GM12874 (cell line): Measurements from ENCODE around the gene PPDPF.

Source experiments
- TF ChIP-seq, protein P1 (sequence below): IDR thresholded peaks from 2 replicates; pipeline ENCODE4 v1.5.1; 2011; ENCODE audit warnings: low read depth, mild to moderate bottlenecking, control low read depth, low read length, moderate library complexity; ENCODE audit not compliant: insufficient read depth

The PPDPF gene

DNA sequence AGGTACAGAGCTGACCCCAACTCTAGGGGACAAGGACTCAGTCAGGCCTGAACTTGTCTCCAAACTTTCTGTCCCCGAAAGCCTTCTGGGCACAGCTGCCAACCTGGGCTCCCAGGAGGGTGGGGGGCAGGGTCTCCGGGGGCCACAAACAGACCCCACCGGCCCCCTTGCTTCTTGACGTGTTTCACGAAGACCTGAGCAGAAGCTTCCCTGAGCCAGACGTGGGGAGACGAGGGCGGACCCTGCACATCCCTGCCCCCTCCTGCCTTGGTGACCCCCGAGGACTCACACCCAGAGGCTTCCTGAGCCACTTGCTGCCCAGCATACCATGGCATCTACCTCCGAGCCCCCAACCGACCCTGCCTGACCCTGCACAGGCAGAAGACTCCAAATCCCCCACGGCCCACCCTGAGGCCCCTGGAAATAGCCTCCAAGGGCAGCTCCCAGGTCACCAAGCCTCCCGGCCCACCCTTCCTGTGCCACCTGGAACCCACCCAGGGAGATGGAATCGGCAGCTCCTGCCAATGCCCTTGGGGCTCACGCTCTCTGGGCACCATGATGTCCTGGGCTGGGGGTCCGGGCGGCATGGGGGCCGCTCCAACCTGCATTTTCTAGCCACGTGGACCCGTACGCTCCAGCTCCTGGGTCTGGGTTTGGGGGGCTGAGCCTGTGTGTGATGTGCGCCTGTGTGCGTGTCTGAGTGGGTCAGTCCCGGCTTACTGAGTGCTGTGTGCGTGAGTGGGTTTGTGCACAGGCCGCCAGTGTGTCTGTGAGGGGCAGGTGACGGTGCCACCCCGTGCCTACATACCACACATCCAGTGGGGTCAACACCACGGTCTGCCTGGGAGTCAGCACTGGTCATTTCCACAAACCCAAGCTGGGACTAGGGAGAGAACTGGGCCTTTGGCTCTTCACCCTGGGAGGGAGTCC, 19.1 kb downstream of the PPDPF start:
- TF ChIP-seq, protein P1, sequence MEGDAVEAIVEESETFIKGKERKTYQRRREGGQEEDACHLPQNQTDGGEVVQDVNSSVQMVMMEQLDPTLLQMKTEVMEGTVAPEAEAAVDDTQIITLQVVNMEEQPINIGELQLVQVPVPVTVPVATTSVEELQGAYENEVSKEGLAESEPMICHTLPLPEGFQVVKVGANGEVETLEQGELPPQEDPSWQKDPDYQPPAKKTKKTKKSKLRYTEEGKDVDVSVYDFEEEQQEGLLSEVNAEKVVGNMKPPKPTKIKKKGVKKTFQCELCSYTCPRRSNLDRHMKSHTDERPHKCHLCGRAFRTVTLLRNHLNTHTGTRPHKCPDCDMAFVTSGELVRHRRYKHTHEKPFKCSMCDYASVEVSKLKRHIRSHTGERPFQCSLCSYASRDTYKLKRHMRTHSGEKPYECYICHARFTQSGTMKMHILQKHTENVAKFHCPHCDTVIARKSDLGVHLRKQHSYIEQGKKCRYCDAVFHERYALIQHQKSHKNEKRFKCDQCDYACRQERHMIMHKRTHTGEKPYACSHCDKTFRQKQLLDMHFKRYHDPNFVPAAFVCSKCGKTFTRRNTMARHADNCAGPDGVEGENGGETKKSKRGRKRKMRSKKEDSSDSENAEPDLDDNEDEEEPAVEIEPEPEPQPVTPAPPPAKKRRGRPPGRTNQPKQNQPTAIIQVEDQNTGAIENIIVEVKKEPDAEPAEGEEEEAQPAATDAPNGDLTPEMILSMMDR = no peak

DNA sequence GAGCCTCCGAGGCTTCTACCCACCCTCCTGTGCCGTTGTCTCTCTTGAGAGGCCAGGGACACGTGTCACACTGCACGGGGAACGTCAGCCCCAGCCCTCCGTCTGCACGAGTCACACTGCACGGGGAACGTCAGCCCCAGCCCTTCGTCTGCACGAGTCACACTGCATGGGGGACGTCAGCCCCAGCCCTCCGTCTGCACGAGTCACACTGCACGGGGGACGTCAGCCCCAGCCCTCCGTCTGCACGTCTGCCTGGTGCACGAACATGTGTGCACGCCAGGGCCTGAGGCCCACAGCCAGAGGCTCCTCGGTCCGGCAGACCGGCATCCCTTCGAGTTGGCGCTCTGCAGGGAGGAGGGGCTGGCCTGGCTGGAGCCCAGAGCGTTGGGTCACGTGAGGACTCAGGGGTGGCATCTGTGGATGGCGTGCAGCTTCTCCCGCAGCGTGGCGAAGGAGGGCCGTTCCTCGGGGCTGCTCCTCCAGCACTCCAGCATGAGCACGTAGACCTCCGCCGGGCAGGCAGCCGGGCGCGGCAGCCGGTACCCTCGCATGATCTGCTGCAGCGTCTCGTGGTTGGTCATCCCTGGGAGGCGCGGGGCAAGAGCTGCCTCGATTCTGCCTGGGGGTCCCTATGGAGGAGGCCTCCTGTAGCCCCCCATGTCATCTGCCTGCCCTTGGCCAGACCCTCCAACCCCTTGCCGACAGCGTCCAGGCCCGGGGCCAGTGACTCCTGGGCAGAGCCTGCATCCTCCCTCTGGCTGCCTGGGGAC, 20.0 kb downstream of the PPDPF start:
- TF ChIP-seq, protein P1 = no peak

DNA sequence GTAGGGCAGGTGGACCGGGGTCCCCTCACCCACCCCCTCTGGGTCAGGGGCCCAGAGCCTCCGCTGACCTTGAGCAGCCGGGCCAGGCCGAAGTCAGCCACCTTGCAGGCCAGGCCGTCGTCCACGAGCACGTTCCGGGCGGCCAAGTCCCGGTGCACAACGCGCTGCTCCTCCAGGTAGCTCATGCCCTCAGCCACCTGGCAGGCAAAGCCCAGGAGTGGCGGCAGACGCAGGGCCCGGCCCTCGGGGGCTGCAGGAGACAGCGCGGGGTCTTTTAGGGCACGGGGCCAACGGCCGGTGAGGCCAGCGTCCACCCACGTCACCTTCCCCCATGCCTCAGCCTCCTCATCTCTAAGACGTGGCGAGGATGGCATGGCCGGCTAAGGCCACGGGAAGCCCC, 20.8 kb downstream of the PPDPF start:
- TF ChIP-seq, protein P1 = no peak

DNA sequence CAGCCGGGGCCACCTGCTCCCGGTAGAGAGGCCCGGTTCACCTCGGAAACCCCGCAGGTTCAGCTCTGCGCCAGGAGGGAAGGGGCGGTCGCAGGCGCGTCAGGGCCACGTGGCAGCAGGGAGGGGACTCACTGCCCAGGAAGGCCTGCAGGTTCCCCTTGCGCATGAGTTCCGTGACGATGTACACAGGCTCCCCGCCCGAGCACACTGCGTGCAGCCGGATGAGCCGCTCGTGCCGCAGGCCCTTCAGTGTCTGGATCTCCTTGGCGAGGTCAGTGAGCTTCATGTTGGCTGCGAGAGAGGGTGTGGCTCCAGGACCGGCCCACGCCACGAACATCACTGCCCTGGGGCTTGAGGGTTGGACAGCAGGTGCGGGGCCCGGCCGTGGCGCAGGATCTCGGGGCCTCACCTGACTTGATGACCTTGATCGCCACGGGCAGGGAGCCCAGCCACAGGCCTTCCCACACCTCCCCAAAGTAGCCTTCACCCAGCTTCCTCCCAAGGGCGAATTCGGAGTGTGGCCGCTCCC, 21.5 kb downstream of the PPDPF start:
- TF ChIP-seq, protein P1 = no peak

DNA sequence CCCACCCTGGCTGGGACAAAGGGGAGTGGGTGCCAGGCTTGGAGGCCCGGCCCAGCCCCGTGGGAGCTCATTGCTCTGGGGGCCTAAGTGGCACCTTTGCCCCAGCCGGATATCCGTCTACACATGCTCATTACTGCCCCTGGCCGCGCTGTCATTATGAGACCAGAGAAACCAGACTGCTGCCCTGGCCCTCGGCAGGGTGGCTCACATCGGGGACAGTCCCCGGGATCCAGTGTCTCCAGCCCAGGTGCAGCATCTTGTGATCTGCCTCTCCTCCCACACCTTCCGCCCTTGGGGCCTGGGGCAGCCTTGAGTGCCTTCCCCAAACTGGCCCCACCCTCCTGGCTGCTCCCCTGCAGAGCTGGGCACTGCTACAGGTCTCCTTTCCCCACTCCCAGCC, 22.1 kb downstream of the PPDPF start:
- TF ChIP-seq, protein P1 = no peak

DNA sequence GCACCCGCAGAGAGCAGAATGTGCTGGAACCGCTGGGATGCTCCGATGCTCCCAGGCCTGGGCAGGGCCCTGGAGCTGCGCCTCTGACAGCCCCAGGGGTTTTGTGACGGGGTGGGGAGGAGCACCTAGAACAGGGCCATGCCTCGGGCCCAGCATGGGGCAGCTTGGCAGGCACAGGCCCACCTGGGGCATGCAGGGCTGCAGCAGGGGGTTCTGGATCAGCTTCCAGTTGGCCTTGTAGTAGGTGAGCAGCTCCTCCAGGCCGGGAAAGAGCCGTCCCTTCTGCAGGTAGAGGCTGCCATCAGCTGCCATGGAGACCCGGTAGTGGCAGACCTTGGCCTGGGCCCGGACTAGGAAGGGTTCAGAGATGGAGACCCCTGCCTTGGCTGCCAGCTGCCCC, 22.6 kb downstream of the PPDPF start:
- TF ChIP-seq, protein P1 = no peak

DNA sequence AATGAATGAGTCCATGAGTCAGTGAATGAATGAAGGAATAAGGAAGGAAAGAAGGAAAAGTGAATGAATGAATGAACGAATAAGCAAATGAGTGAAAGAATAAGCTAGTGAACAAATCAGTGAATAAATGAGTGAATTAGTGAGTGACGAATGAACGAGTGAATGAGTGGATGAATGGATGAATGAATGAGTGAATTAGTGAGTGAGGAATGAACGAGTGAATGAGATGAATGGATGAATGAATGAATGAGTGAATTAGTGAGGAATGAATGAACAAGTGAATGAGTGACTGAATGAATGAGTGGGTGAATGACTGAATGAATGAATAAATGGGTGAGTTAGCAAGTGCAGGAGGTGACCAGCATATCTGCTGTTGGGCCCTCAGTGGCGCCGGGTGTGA, 23.2 kb downstream of the PPDPF start:
- TF ChIP-seq, protein P1 = no peak
